ENCODE data around the gene MRGPRG.

The MRGPRG gene

DNA sequence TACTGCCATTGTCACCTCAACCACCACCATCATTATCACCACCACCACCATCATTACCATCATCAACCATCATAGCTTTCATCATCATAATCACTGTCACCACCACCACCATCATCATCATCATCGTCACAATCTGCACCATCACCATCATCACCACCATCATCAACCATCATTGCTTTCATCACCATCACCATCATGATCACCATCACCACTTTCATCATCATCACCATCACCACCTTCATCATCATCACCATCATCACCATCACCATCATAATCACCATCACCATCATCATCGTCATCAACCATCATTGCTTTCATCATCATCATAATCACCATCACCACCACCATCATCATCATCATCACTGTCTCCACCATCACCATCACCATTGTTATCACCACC, 44.8 kb downstream of the MRGPRG start:
- intact Hi-C loops (cut with DNase I; ENCODE audit: low total_unique reads), result loop anchor here (5.0 kb wide), 1 partner anchor 44 kb away; the partner anchor contains the start of gene MRGPRG
- TF ChIP-seq, protein P1, sequence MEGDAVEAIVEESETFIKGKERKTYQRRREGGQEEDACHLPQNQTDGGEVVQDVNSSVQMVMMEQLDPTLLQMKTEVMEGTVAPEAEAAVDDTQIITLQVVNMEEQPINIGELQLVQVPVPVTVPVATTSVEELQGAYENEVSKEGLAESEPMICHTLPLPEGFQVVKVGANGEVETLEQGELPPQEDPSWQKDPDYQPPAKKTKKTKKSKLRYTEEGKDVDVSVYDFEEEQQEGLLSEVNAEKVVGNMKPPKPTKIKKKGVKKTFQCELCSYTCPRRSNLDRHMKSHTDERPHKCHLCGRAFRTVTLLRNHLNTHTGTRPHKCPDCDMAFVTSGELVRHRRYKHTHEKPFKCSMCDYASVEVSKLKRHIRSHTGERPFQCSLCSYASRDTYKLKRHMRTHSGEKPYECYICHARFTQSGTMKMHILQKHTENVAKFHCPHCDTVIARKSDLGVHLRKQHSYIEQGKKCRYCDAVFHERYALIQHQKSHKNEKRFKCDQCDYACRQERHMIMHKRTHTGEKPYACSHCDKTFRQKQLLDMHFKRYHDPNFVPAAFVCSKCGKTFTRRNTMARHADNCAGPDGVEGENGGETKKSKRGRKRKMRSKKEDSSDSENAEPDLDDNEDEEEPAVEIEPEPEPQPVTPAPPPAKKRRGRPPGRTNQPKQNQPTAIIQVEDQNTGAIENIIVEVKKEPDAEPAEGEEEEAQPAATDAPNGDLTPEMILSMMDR (IDR thresholded peaks at IDR 0.05), result no peak
- H3K27me3 ChIP-seq, result no peaks in the 10 kb centered on the region
- H3K36me3 ChIP-seq, result no peaks in the 10 kb centered on the region
- peaks cover 0 to 12% (median 0%) of the 10 kb centered on the region in 3 donors for H3K9me3 ChIP-seq
- DNase-seq, result peak in 1 of 2 donors; percentile 1
- no peak overlapping the region for H3K27ac ChIP-seq
- H3K4me1 ChIP-seq, result peaks cover 0 to 17% (median 13%) of the 10 kb centered on the region in 4 donors
- no peak overlapping the region for H3K4me3 ChIP-seq

DNA sequence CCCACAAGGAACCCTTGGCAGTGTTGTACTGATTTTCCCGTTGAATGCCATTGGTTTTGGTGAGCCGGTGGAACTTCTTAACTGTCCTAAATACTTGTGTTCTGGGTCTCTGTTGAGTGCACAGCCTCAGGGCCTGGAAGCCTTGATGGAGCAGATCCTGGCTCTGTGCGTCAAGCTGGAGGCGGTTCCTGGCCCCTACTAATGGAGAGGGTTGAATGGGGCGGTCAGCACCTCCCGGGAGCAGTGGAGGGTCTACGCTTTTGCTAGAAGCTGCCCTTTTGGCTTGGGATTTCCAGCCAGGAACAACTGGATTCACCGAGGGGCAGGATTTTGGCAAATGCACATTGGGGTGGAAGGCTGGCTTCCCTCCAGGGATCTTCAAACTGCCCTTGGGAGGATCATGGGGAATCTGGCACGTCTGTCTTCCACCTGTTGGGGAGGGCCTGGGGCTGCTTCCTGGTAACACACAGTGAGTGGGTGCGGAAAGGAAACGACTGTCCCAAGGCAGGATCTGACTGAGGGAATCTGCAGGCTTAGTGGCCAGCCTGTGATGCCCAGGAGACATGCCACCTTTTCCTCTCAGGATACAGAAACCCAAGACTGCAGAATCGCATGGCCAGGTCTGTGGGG, 46.6 kb downstream of the MRGPRG start:
- peaks cover 0 to 18% (median 15%) of the 10 kb centered on the region in 4 donors for H3K4me1 ChIP-seq
- H3K9me3 ChIP-seq, result peaks cover 0 to 10% (median 0%) of the 10 kb centered on the region in 3 donors
- DNase-seq, result peak in 1 of 2 donors; percentile 60
- H3K27ac ChIP-seq, result no peak overlapping the region
- intact Hi-C loops (cut with DNase I; ENCODE audit: low total_unique reads), result loop anchor here (5.0 kb wide), 1 partner anchor 45 kb away; the partner anchor contains the start of gene MRGPRG
- H3K27me3 ChIP-seq, result no peaks in the 10 kb centered on the region
- TF ChIP-seq, protein P1 (IDR thresholded peaks at IDR 0.05), result no peak
- H3K36me3 ChIP-seq, result no peaks in the 10 kb centered on the region
- H3K4me3 ChIP-seq, result no peak overlapping the region

DNA sequence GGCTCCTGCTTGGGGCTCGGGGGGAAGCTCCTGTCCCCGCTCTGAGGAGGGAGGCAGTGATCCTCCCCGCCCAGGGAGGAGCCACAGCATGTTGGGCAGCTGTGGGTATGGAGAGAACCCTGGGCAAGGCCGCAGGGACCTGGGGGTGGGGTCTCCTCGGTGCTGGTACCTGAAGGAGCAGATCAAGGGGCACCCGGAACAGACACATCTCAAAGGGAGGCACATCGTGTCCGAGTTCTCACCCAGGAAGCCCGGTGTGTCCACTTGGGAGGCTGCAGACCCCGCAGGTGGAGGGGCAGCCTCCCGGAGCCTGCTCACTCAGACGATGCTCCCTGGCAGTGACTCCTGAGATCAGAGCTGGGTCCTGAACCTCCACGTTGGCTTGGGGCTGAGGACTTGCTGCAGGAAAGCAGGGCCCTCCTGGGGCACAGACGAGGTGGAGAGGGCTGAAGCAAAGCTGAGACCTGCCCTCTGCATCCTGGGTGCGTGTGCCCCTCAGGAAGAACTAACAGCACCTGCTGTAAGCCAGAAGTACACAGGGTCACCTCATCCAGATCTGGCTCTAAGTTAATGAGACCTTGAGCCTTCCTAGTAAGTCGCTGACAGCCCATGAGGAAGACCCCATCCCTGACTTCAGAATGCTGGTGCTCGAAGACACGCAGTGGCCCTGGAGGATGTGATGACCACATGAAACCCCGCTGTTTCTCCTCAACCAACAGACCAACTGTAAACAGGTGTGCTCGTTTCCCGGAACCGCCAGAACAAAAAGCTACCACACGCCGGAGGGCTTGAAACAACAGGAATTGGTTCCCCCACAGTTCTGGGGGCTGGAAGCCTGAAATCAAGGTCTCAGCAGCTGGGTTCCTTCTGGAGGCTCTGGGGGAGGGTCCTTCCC, 47.6 kb downstream of the MRGPRG start:
- peaks cover 0 to under 1% (median 0%) of the 10 kb centered on the region in 3 donors for H3K9me3 ChIP-seq
- intact Hi-C loops (cut with DNase I; ENCODE audit: low total_unique reads), result loop anchor here (5.0 kb wide), 1 partner anchor 46 kb away; the partner anchor contains the start of gene MRGPRG
- H3K27me3 ChIP-seq, result no peaks in the 10 kb centered on the region
- H3K36me3 ChIP-seq, result no peaks in the 10 kb centered on the region
- DNase-seq, result peak in 1 of 2 donors; percentile 64
- TF ChIP-seq, protein P1 (IDR thresholded peaks at IDR 0.05), result no peak
- no peak overlapping the region for H3K4me3 ChIP-seq
- H3K27ac ChIP-seq, result peak overlapping the region; percentile 70 to 82
- H3K4me1 ChIP-seq, result peaks cover 0 to 18% (median 17%) of the 10 kb centered on the region in 4 donors

DNA sequence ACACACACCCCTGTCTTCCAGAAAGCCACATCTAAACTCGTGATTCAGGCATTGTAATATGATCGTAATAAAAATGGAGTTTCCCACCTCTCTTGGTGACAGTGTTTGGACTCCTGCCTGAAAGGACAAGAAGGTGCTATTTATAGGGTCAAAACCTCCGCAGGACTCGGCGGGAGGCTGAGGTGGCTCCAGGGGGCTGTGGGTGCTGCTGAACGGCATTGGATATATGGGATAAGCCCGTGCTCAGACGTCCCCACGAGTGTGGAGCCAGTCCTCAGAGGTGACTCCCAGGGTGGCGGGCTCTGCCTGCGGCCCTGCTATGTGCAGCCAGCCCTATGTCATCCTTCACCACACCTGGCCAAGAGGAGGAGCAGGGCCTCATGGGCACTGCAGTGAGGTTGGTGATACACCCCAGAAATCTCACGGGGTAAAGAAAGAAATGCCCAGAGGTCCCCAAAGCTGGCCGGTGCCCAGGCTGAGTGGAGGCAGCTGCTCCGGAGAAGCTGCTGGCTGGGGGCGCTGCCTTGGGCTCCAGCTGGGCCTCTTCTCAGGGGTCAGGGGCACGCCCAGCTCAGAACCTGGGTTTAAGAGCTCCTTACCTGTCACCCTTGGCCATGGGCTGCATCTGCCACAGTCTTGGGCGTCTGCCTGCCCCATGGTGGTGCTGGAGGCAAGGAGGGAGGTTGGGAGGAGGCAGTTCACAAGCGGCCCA, 48.4 kb downstream of the MRGPRG start:
- intact Hi-C loops (cut with DNase I; ENCODE audit: low total_unique reads), result loop anchor here (5.0 kb wide), 1 partner anchor 47 kb away; the partner anchor contains the start of gene MRGPRG
- DNase-seq, result peak in 1 of 2 donors; percentile 70
- TF ChIP-seq, protein P1 (IDR thresholded peaks at IDR 0.05), result no peak
- no peaks in the 10 kb centered on the region for H3K9me3 ChIP-seq
- H3K4me1 ChIP-seq, result peaks cover 0 to 26% (median 24%) of the 10 kb centered on the region in 4 donors
- H3K27ac ChIP-seq, result peak overlapping the region; percentile 70 to 82
- H3K27me3 ChIP-seq, result no peaks in the 10 kb centered on the region
- peak overlapping the region; percentile 39 to 55 for H3K4me3 ChIP-seq
- H3K36me3 ChIP-seq, result no peaks in the 10 kb centered on the region
